HL-60 (cell line): ENCODE measurements around the gene GINS2.

ENCODE experiments used
- DNase-seq, 2 experiments: peaks; one replicate each; pipeline ENCODE4 v3.0.0-alpha.2; 2010 to 2020; ENCODE audit warnings: low read depth in 1 of 2, low spot score in 1 of 2
- H3K27ac ChIP-seq: fragments of 250-450 bp; sonication (Bioruptor Pico); replicated peaks from 2 replicates; pipeline ENCODE4 v1.5.1; 2020; ENCODE audit warnings: mild to moderate bottlenecking, moderate library complexity
- H3K27me3 ChIP-seq: fragments of 250-450 bp; sonication (Bioruptor Pico); 2 replicates; pipeline ENCODE4 v1.5.1; 2021; ENCODE audit warnings: mild to moderate bottlenecking, moderate library complexity; ENCODE audit not compliant: insufficient read depth, poor library complexity, severe bottlenecking
- H3K4me3 ChIP-seq: replicated peaks from 2 replicates; pipeline ENCODE4 v1.5.1; 2011; ENCODE audit warnings: mild to moderate bottlenecking, control low read depth, low read length; ENCODE audit not compliant: insufficient read depth
- GABPA ChIP-seq: IDR thresholded peaks from 2 replicates; pipeline ENCODE4 v1.6.1; 2012; ENCODE audit warnings: low read depth
- POLR2AphosphoS5 ChIP-seq: IDR thresholded peaks from 2 replicates; pipeline ENCODE4 v1.6.1; 2012; ENCODE audit warnings: low read depth
- SPI1 ChIP-seq: IDR thresholded peaks from 2 replicates; pipeline ENCODE4 v1.6.1; 2012; ENCODE audit warnings: low read depth, mild to moderate bottlenecking, borderline replicate concordance
- TF ChIP-seq, protein P1 (sequence below): IDR thresholded peaks from 2 replicates; pipeline ENCODE4 v1.6.1; 2012; ENCODE audit warnings: low read depth; ENCODE audit not compliant: insufficient replicate concordance
- TF ChIP-seq, protein P2 (sequence below): IDR thresholded peaks from one replicate; pipeline ENCODE4 v1.5.1; 2011; ENCODE audit warnings: low read length, control low read depth, inconsistent platforms; ENCODE audit not compliant: insufficient read depth

GINS2 gene

DNA sequence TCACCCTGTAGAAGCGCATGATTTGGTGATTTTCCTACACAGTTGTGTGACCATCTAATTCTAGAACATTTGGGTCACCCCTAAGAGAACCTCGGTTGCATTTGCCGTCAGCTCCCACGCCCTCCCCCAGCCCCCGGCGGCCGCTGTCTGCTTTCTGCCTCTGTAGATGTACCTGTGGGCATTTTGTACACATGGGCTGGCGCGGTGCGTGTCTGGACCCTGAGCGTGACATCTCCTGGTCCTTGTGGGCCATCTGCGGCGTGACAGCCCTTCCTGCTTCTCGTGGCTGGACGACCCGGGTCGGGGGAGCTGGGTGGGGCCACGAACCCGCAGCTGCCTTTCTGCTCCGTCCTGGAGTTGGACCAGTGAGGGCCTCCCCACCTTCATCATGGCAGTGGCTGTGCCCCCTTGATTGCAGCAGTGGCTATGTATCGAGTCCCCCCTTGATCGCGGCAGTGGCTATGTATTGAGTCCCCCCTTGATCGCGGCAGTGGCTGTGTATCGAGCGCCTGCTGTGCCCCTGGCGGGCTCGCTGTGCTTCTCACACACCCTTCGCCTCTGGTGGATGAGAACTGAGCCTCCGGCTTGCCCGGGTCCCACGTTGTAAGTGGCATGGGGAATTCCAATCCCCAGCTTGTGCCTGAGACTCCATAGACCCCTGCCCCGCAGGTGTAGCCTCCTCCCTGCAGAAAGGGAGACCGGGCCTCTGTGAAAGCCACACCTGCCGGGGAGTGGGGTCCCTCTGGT, 51.5 kb downstream of the GINS2 start:
- no peak for DNase-seq
- Histone ChIP-seq H3K4me3 (no peak overlapping the region), H3K27ac (no peak overlapping the region), H3K27me3 (no peaks in the 10 kb centered on the region)
- TF ChIP-seq, protein P1, sequence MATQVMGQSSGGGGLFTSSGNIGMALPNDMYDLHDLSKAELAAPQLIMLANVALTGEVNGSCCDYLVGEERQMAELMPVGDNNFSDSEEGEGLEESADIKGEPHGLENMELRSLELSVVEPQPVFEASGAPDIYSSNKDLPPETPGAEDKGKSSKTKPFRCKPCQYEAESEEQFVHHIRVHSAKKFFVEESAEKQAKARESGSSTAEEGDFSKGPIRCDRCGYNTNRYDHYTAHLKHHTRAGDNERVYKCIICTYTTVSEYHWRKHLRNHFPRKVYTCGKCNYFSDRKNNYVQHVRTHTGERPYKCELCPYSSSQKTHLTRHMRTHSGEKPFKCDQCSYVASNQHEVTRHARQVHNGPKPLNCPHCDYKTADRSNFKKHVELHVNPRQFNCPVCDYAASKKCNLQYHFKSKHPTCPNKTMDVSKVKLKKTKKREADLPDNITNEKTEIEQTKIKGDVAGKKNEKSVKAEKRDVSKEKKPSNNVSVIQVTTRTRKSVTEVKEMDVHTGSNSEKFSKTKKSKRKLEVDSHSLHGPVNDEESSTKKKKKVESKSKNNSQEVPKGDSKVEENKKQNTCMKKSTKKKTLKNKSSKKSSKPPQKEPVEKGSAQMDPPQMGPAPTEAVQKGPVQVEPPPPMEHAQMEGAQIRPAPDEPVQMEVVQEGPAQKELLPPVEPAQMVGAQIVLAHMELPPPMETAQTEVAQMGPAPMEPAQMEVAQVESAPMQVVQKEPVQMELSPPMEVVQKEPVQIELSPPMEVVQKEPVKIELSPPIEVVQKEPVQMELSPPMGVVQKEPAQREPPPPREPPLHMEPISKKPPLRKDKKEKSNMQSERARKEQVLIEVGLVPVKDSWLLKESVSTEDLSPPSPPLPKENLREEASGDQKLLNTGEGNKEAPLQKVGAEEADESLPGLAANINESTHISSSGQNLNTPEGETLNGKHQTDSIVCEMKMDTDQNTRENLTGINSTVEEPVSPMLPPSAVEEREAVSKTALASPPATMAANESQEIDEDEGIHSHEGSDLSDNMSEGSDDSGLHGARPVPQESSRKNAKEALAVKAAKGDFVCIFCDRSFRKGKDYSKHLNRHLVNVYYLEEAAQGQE, result no peak
- TF ChIP-seq POLR2AphosphoS5 (no peak), SPI1 (no peak)

DNA sequence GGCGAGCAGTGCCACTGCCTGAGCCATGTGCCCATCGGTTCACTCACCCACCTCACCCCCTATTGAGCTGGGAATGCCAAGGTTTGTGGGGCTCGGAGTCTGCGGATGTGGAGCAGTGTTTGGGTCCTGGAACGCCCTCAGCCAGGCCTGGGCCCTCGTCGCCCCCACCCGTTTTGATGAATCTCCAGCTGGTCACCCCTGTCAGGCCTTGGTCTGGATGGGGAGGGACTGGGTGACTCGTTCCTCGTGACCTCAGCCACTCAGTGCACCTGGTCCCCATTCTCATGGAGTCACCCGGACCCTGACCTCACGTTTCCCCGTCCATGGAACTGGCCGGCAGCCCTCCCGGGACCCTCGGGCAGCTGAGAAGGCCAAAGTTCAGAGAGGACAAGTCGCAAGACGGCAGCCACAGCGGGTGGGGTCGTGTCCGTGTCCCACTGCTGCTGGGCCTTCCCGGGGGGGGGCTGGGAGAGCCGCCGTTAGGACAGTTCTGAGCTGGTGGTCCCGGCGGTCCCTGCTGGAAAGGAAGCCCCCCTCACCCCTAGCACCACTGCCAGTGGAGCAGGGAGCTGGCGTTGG, 52.4 kb downstream of the GINS2 start:
- H3K27me3 ChIP-seq, result no peaks in the 10 kb centered on the region
- TF ChIP-seq POLR2AphosphoS5 (no peak), GABPA (no peak), SPI1 (no peak)
- TF ChIP-seq, protein P2, sequence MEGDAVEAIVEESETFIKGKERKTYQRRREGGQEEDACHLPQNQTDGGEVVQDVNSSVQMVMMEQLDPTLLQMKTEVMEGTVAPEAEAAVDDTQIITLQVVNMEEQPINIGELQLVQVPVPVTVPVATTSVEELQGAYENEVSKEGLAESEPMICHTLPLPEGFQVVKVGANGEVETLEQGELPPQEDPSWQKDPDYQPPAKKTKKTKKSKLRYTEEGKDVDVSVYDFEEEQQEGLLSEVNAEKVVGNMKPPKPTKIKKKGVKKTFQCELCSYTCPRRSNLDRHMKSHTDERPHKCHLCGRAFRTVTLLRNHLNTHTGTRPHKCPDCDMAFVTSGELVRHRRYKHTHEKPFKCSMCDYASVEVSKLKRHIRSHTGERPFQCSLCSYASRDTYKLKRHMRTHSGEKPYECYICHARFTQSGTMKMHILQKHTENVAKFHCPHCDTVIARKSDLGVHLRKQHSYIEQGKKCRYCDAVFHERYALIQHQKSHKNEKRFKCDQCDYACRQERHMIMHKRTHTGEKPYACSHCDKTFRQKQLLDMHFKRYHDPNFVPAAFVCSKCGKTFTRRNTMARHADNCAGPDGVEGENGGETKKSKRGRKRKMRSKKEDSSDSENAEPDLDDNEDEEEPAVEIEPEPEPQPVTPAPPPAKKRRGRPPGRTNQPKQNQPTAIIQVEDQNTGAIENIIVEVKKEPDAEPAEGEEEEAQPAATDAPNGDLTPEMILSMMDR, result no peak
- TF ChIP-seq, protein P1, result no peak
- H3K27ac ChIP-seq, result no peak overlapping the region
- DNase-seq, result no peak
- H3K4me3 ChIP-seq, result no peak overlapping the region

DNA sequence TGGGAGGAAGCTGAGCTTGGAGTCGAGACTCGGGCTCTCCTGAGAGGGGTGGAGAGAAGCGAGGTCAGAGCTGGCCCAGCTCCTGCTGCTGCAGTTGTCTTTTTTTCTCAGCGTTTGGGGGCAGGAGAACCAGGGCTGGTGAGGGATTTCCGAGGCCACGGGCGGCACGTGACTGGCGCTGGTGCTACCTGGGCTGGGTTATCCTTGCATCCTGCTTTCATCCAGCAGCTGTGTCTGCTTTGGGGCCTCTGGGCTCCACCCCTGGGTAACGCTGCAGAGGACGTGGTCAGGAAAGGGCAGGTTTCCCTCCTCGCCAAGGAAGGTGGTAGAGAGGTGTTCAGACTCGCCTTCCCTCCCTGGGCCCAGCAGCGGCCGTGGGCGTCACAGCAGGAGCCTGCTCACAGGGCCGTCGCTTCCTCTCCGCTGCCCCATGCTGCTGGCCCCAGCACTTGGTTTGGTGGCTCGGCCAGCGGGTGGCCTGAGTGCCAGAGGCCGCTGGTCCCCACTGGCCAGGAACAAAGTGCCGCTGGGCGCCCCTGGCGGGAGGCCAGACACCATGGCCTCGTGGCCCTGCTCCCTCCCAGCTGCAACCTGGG, 53.1 kb downstream of the GINS2 start:
- no peak for DNase-seq
- Histone ChIP-seq H3K4me3 (no peak overlapping the region), H3K27me3 (no peaks in the 10 kb centered on the region), H3K27ac (no peak overlapping the region)
- TF ChIP-seq GABPA (no peak), POLR2AphosphoS5 (no peak), SPI1 (no peak)
- TF ChIP-seq, protein P2, result no peak

DNA sequence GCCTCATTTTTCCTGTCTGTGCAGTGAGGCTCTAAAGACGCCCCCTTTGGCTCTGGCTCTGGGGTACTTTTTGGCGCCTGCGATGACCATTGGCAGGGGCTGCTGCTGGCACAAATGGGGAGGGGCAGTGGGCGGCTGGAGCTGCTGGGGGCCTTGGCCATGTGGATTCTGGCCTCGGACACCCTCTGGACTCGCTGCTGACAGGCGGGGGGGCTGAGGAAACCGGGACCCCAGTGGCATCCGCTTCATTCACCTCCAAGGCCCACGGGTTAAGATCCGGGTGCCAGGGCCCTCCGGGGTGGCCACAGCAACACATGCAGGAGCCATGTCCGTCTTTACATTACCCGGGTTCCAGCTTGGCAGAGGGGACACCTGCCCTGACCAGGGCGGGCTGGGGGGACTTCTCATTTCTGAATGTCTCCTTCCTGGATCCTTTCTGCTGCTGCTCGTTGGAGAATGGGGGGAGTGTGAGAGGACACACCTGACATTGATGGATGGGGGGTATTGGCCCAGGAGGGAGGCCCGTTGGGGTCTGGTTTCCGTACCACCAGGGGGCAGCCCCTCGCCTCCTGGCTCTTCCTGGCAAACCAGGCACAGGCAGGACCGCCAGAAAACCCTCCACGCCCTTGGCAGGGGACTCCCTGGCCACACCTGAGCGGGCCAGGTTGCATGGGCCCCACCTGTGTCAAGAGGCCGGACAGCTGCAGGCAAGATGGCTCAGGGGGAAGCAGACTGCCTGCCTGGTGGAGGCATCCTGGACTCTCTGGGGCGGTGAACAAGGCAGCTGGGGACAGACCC, 53.8 kb downstream of the GINS2 start:
- TF ChIP-seq, protein P2, result no peak
- TF ChIP-seq GABPA (no peak), SPI1 (no peak), POLR2AphosphoS5 (no peak)
- TF ChIP-seq, protein P1, result no peak
- no peak for DNase-seq
- Histone ChIP-seq H3K4me3 (no peak overlapping the region), H3K27ac (no peak overlapping the region), H3K27me3 (no peaks in the 10 kb centered on the region)
